HepG2 (cell line): ENCODE results near the gene TFRC. TPM values are rescaled to one million over a fixed set of nuclear protein-coding genes. Genes with fewer than 3 reads are reported as not detected.

Experiments used
- BATF2 ChIP-seq: sonication (generic); formaldehyde crosslinking; IDR thresholded peaks from 2 replicates; pipeline ENCODE4 v1.8.0; 2022; ENCODE audit warnings: mild to moderate bottlenecking, missing genetic modification reagents, moderate library complexity
- CREB1 ChIP-seq, 2 experiments: fragments of 450-650 bp in 1 of 2; IDR thresholded peaks; 2 replicates each; pipeline ENCODE4 v1.6.1; 2016 to 2017; ENCODE audit warnings: control low read depth in 1 of 2, mild to moderate bottlenecking in 1 of 2, missing compliant biosample characterization in 1 of 2, missing genetic modification characterization in 1 of 2
- DBP ChIP-seq: sonication (generic); formaldehyde crosslinking; IDR thresholded peaks from 2 replicates; pipeline ENCODE4 v1.4.0; 2020; ENCODE audit warnings: missing genetic modification reagents; ENCODE audit errors: not compliant biosample characterization
- E2F2 ChIP-seq: sonication (generic); formaldehyde crosslinking; IDR thresholded peaks from 2 replicates; pipeline ENCODE4 v1.4.0; 2020; ENCODE audit warnings: missing genetic modification reagents, borderline replicate concordance
- FOXO1 ChIP-seq: sonication (generic); formaldehyde crosslinking; IDR thresholded peaks from 2 replicates; pipeline ENCODE4 v1.4.0; 2020; ENCODE audit warnings: missing genetic modification reagents
- FOXP1 ChIP-seq, 2 experiments: fragments of 450-650 bp in 1 of 2; IDR thresholded peaks; 2 replicates each; pipeline ENCODE4 v1.6.1; 2017 to 2018; ENCODE audit warnings: antibody characterized with exemption in 1 of 2
- KLF6 ChIP-seq: IDR thresholded peaks from 2 replicates; pipeline ENCODE4 v1.8.0; 2016; ENCODE audit warnings: missing biosample characterization, missing genetic modification reagents
- MEIS2 ChIP-seq: sonication (generic); formaldehyde crosslinking; IDR thresholded peaks from 2 replicates; pipeline ENCODE4 v1.9.0; 2021; ENCODE audit warnings: mild to moderate bottlenecking, missing genetic modification reagents
- SIX4 ChIP-seq: sonication (generic); formaldehyde crosslinking; IDR thresholded peaks from 2 replicates; pipeline ENCODE4 v1.4.0; 2020; ENCODE audit warnings: missing genetic modification reagents
- SMARCE1 ChIP-seq: fragments of 450-650 bp; IDR thresholded peaks from 2 replicates; pipeline ENCODE4 v1.6.1; 2017; ENCODE audit warnings: borderline replicate concordance
- ZBED4 ChIP-seq: sonication (generic); formaldehyde crosslinking; IDR thresholded peaks from 2 replicates; pipeline ENCODE4 v1.4.0; 2020; ENCODE audit warnings: missing genetic modification reagents, borderline replicate concordance
- ZBTB38 ChIP-seq: sonication (generic); formaldehyde crosslinking; IDR thresholded peaks from 2 replicates; pipeline ENCODE4 v1.5.1; 2020; ENCODE audit warnings: mild to moderate bottlenecking, missing genetic modification reagents
- ZFY ChIP-seq: sonication (generic); formaldehyde crosslinking; IDR thresholded peaks from 2 replicates; pipeline ENCODE4 v1.4.0; 2020; ENCODE audit warnings: missing genetic modification reagents
- ZHX1 ChIP-seq: sonication (generic); formaldehyde crosslinking; IDR thresholded peaks from 2 replicates; pipeline ENCODE4 v1.8.1; 2022; ENCODE audit warnings: low read depth, mild to moderate bottlenecking, missing genetic modification reagents
- ZNF687 ChIP-seq: sonication (generic); formaldehyde crosslinking; IDR thresholded peaks from 2 replicates; pipeline ENCODE4 v1.5.1; 2020; ENCODE audit warnings: mild to moderate bottlenecking, missing genetic modification reagents, moderate library complexity
- ZNF766 ChIP-seq: sonication (generic); formaldehyde crosslinking; IDR thresholded peaks from 2 replicates; pipeline ENCODE4 v1.5.0; 2020; ENCODE audit warnings: missing genetic modification reagents, borderline replicate concordance
- polyA plus RNA-seq, 8 experiments: library from polyadenylated mRNA; depleted of rRNA in 3 of 8; stranded (reverse) in 7 of 8; unstranded in 1 of 8; fragments of >200 nt; fragmentation: Illumina TruSeq in 4 of 8; extraction: Trizol in 4 of 8; gene quantifications; 2 replicates each; pipeline versions ENCODE4 v1.2.1 to v1.2.3, GENCODE V29; 2011 to 2016; ENCODE audit warnings: low read depth in 4 of 8, missing spikeins in 1 of 8, mixed read lengths in 1 of 8; ENCODE audit not compliant: insufficient read depth in 1 of 8
- total RNA-seq, 5 experiments: library from RNA; depleted of rRNA; stranded (reverse); fragments of >200 nt; fragmentation: Illumina TruSeq; extraction: Trizol; gene quantifications; 2 replicates each; pipeline ENCODE4 v1.2.3, GENCODE V29; 2016; ENCODE audit warnings: low read depth in 1 of 5

Gene TFRC
- total and polyA plus RNA-seq, 2 of the 13 experiments (the other 11 are each of a cell fraction or from before 2014, with no cell fraction given): 188 to 274 TPM

GRCh38 chr3:196073255-196073753, 8.6 kb downstream of the TFRC start (continued):
- TF ChIP-seq ZHX1 (CRISPR knock-in tag): no peak
- no peak for TF ChIP-seq ZNF687 (CRISPR knock-in tag)
- no peak for TF ChIP-seq SMARCE1
- TF ChIP-seq ZNF766 (CRISPR knock-in tag): no peak
- TF ChIP-seq KLF6 (CRISPR knock-in tag): no peak
- TF ChIP-seq DBP (CRISPR knock-in tag): no peak
- no peak for TF ChIP-seq E2F2 (CRISPR knock-in tag)
- TF ChIP-seq FOXO1 (CRISPR knock-in tag): no peak
- TF ChIP-seq BATF2: no peak
- no peak for TF ChIP-seq ZBED4 (CRISPR knock-in tag)
- no peak for TF ChIP-seq MEIS2
- no peak for TF ChIP-seq CREB1 (IDR thresholded peaks at IDR 0.05)
- TF ChIP-seq CREB1 (CRISPR knock-in tag; IDR thresholded peaks at IDR 0.05): no peak
- no peak for TF ChIP-seq SIX4
- no peak for TF ChIP-seq FOXP1 (IDR thresholded peaks at IDR 0.05)
- no peak for TF ChIP-seq FOXP1 (CRISPR knock-in tag; IDR thresholded peaks at IDR 0.05)
- no peak for TF ChIP-seq ZFY (CRISPR knock-in tag)
- peak; percentile 60; the same call in 1 of the 2 replicates for TF ChIP-seq ZBTB38
